K562 (cell line): ENCODE measurements around the gene YIF1A. TPM values are rescaled to one million over a fixed set of nuclear protein-coding genes. Genes with fewer than 3 reads are reported as not detected.
A peak's percentile ranks its signal among the peaks of the same experiment; 100 is the strongest.

ENCODE experiments used
- ATAC-seq: fragments of 200-7000 bp; cut with Tn5 transposase; 3 replicates; pipeline ENCODE4 v1.9.1; 2020; ENCODE audit warnings: moderate library complexity
- BruUV-seq: library from RNA; stranded (reverse); fragments of 400-500 nt; replicated peaks from 2 replicates; lab custom pipeline; 2021; lab: Mats Ljungman, UMichigan
- CTCF ChIA-PET: fragments of 300-600 bp; formaldehyde crosslinking; extraction: SDS; loops from one replicate; lab custom pipeline; 2021; ENCODE audit warnings: low intra/inter-chr PET ratio; lab: Yijun Ruan, JAX
- POLR2A ChIA-PET: fragments of 300-600, 350-650 bp; sonication (Branson Sonifier 250); formaldehyde crosslinking; extraction: SDS; loops from one replicate; lab custom pipeline; 2021; ENCODE audit warnings: antibody characterized with exemption, inconsistent platforms; lab: Yijun Ruan, JAX
- DNase-seq, 4 experiments: peaks; one replicate each; pipeline versions ENCODE4 v3.0.0 to v3.0.0-alpha.2; 2011 to 2018; ENCODE audit warnings: low spot score in 3 of 4, mixed read lengths in 3 of 4; ENCODE audit errors: extremely low read depth in 1 of 4
- FAIRE-seq: peaks from 2 replicates; lab custom pipeline; 2011; peaks lifted over from hg19 to GRCh38; lab: Jason Lieb, UNC
- H2AFZ ChIP-seq: 2 replicates; pipeline ENCODE4 v1.6.0; 2011; ENCODE audit warnings: low read depth, low read length, control low read depth, inconsistent platforms
- H3K27ac ChIP-seq: fragments of 200-600 bp; 3 replicates; pipeline ENCODE4 v1.8.0; 2011; ENCODE audit warnings: low read depth, mild to moderate bottlenecking, control low read depth, inconsistent platforms, low read length, moderate library complexity, mixed read lengths; ENCODE audit errors: extremely low read depth
- H3K27me3 ChIP-seq, 2 experiments: fragments of 300-600 bp in 1 of 2; 2 replicates in 1 of 2; 3 replicates in 1 of 2; pipeline versions ENCODE4 v1.6.0 to v1.8.0; 2011; ENCODE audit warnings: inconsistent platforms in 2 of 2, low read length in 2 of 2, mild to moderate bottlenecking in 1 of 2, mixed read lengths in 1 of 2, moderate library complexity in 1 of 2; ENCODE audit not compliant: control insufficient read depth in 2 of 2, insufficient read depth in 2 of 2
- H3K36me3 ChIP-seq: fragments of 300-600 bp; 3 replicates; pipeline ENCODE4 v1.8.0; 2011; ENCODE audit warnings: mild to moderate bottlenecking, low read length, inconsistent platforms; ENCODE audit not compliant: control insufficient read depth, insufficient read depth
- H3K4me1 ChIP-seq, 2 experiments: fragments of 200-600 bp in 1 of 2; replicated peaks in 1 of 2; 2 replicates in 1 of 2; 3 replicates in 1 of 2; pipeline versions ENCODE4 v1.5.1 to v1.8.0; 2011; ENCODE audit warnings: inconsistent platforms in 2 of 2, low read length in 2 of 2, mild to moderate bottlenecking in 1 of 2, mixed read lengths in 1 of 2, moderate library complexity in 1 of 2; ENCODE audit not compliant: control insufficient read depth in 2 of 2, insufficient read depth in 2 of 2
- H3K4me2 ChIP-seq: 2 replicates; pipeline ENCODE4 v1.6.1; 2011; ENCODE audit warnings: low read length, control low read depth, inconsistent platforms, mixed read lengths; ENCODE audit not compliant: insufficient read depth
- H3K4me3 ChIP-seq: fragments of 200-600 bp; sonication (generic), shearing (Covaris generic); 2 replicates; pipeline ENCODE4 v1.5.1; 2016; ENCODE audit warnings: control low read depth, inconsistent platforms
- H3K79me2 ChIP-seq: fragments of 200-600 bp; 3 replicates; pipeline ENCODE4 v1.8.0; 2011; ENCODE audit warnings: low read length, inconsistent platforms; ENCODE audit not compliant: control insufficient read depth, insufficient read depth
- H3K9ac ChIP-seq, 2 experiments: 2 replicates each; pipeline versions ENCODE4 v1.6.0 to v1.6.1; 2011; ENCODE audit warnings: low read depth in 2 of 2, low read length in 2 of 2, control low read depth in 1 of 2, inconsistent platforms in 1 of 2, mild to moderate bottlenecking in 1 of 2, mixed read lengths in 1 of 2; ENCODE audit not compliant: insufficient read depth in 1 of 2
- H3K9me1 ChIP-seq: one replicate; pipeline ENCODE4 v1.6.0; 2011; ENCODE audit warnings: inconsistent platforms, mild to moderate bottlenecking, low read length, moderate library complexity; ENCODE audit not compliant: control insufficient read depth, insufficient read depth
- H3K9me3 ChIP-seq: replicated peaks from 2 replicates; pipeline ENCODE4 v1.5.1; 2011; ENCODE audit warnings: low read depth, low read length, inconsistent platforms; ENCODE audit not compliant: control insufficient read depth, insufficient read depth
- H4K20me1 ChIP-seq: replicated peaks from 2 replicates; pipeline ENCODE4 v1.6.1; 2011; ENCODE audit warnings: low read length, inconsistent platforms, mixed read lengths; ENCODE audit not compliant: control insufficient read depth, insufficient read depth
- BCOR ChIP-seq: fragments of 450-650 bp; IDR thresholded peaks from 2 replicates; pipeline ENCODE4 v1.6.1; 2016
- BHLHE40 ChIP-seq: IDR thresholded peaks from 2 replicates; pipeline ENCODE4 v1.6.1; 2011; ENCODE audit warnings: low read length, improper control_type of control experiment
- MAX ChIP-seq: sonication (generic); formaldehyde crosslinking; IDR thresholded peaks from 2 replicates; pipeline ENCODE4 v1.9.0; 2022; ENCODE audit warnings: mild to moderate bottlenecking, missing genetic modification reagents
- ZNF445 ChIP-seq: fragments of 250-450 bp; sonication (Bioruptor Pico); IDR thresholded peaks from 2 replicates; pipeline ENCODE4 v1.4.0; 2020; ENCODE audit warnings: low read depth, mild to moderate bottlenecking, moderate library complexity
- ZNF780A ChIP-seq: fragments of 250-450 bp; sonication (Bioruptor Pico); IDR thresholded peaks from 2 replicates; pipeline ENCODE4 v1.5.0; 2021; ENCODE audit warnings: mild to moderate bottlenecking
- WGBS: fragments of 100-300 bp; shearing (Covaris generic); methylation state at CpG from one replicate; pipeline ENCODE4 v1.1.6; 2016; ENCODE audit warnings: low coverage, mixed read lengths; ENCODE audit not compliant: insufficient coverage; ENCODE audit errors: missing lambda C conversion rate; 5-methylcytosine and 5-hydroxymethylcytosine counted together
- in situ Hi-C: fragments of 300-500 bp; cut with MboI; formaldehyde crosslinking; loops from 4 replicates; pipeline ENCODE4 v1.15.0; 2018; ENCODE audit warnings: inconsistent platforms, mixed read lengths
- intact Hi-C: fragments of 100-400 bp; cut with micrococcal nuclease; formaldehyde crosslinking; loops from 2 replicates; pipeline ENCODE4 v1.14.2; 2022
- polyA plus RNA-seq, 8 experiments: library from polyadenylated mRNA; depleted of rRNA in 4 of 8; stranded (reverse) in 5 of 8; unstranded in 3 of 8; fragments of >200 nt; fragmentation: Nextera tagmentation in 2 of 8; fragmentation: Illumina TruSeq in 1 of 8; extraction: Ambion mirVana in 2 of 8; extraction: Trizol in 1 of 8; gene quantifications; 2 replicates each; pipeline versions ENCODE4 v1.2.1 to v1.2.3, GENCODE V29; 2011 to 2014; ENCODE audit warnings: inconsistent platforms in 1 of 8, missing spikeins in 1 of 8
- total RNA-seq, 7 experiments: library from RNA; depleted of rRNA in 6 of 7; stranded (reverse); fragments of >200 nt in 6 of 7; fragmentation: Illumina TruSeq in 2 of 7; extraction: Trizol in 2 of 7; gene quantifications; 2 replicates each; pipeline versions ENCODE4 v1.2.1 to v1.2.3, GENCODE V29; 2011 to 2021; ENCODE audit warnings: low replicate concordance in 1 of 7

The YIF1A gene
- total and polyA plus RNA-seq, 9 of the 15 experiments (the other 6 are each of a cell fraction or from before 2014, with no cell fraction given) = 8.6 to 121 (median 77.2) TPM

GRCh38 chr11:66293352-66293751 lies 4.4 kb upstream of the YIF1A start:
- intact Hi-C loops (no loop called here), in situ Hi-C loops (no loop called here)
- H3K27ac ChIP-seq = no peak overlapping the region
- DNase-seq = no peak
- ChIA-PET CTCF (no interaction called here), POLR2A (no interaction called here)
- H2AFZ ChIP-seq = no peak overlapping the region
- TF ChIP-seq ZNF445 (CRISPR knock-in tag) (no peak), ZNF780A (CRISPR knock-in tag) (no peak)
- H4K20me1 ChIP-seq = 0 out of 2 replicates have a peak, but pooled peaks cover 5% of the 10 kb centered on the region
- H3K9me1 ChIP-seq = no peaks in the 10 kb centered on the region
- H3K4me2 ChIP-seq = no peak overlapping the region
- no peaks in the 10 kb centered on the region for H3K9me3 ChIP-seq
- H3K4me1 ChIP-seq = peaks cover 8 to 48% of the 10 kb centered on the region in 2 experiments
- no peak for FAIRE-seq
- H3K27me3 ChIP-seq = peaks cover 0 to 8% of the 10 kb centered on the region in 2 experiments; a peak in 2 of 5 replicates
- 5% methylated on average over 3 of the region's 4 CpGs for WGBS
- H3K36me3 ChIP-seq = no peaks in the 10 kb centered on the region
- H3K79me2 ChIP-seq = peaks cover 5% of the 10 kb centered on the region
- H3K4me3 ChIP-seq = no peak overlapping the region
- BruUV-seq = no TSS peak
- no peak overlapping the region for H3K9ac ChIP-seq
- no peak for ATAC-seq

- peaks cover 11% of the 10 kb centered on the region for H3K79me2 ChIP-seq
- ATAC-seq (no peak), FAIRE-seq (no peak), DNase-seq (no peak)
- H2AFZ ChIP-seq = no peak overlapping the region
- WGBS = 18% methylated on average over 13 of the region's 17 CpGs
- CTCF ChIA-PET = no interaction called here
- H3K36me3 ChIP-seq = peaks cover under 1% of the 10 kb centered on the region; the same call in 1 of the 3 replicates
- no peak overlapping the region for H3K27ac ChIP-seq
- H3K4me3 ChIP-seq = no peak overlapping the region
- H3K4me1 ChIP-seq = peaks cover 14 to 54% of the 10 kb centered on the region in 2 experiments
- H3K27me3 ChIP-seq = peaks cover 0 to 8% of the 10 kb centered on the region in 2 experiments; a peak in 2 of 5 replicates
- H4K20me1 ChIP-seq = 0 out of 2 replicates have a peak, but pooled peaks cover 5% of the 10 kb centered on the region
- BruUV-seq = no TSS peak
- POLR2A ChIA-PET = no interaction called here
- TF ChIP-seq BHLHE40 (peak; percentile 53; the same call in 1 of the 2 replicates), MAX (CRISPR knock-in tag) (peak; percentile 15; the same call in 1 of the 2 replicates), BCOR (no peak)
- no peak overlapping the region for H3K9ac ChIP-seq
- intact Hi-C loops = no loop called here
- H3K9me3 ChIP-seq = no peaks in the 10 kb centered on the region
- in situ Hi-C loops = no loop called here
- no peak overlapping the region for H3K4me2 ChIP-seq
- H3K9me1 ChIP-seq = no peaks in the 10 kb centered on the region
These were observed 3.8 kb upstream of the YIF1A start for GRCh38 chr11:66292543-66293332.
